ENCODE results near the gene TBC1D16. TPM values are rescaled to one million over a fixed set of nuclear protein-coding genes. Genes with fewer than 3 reads are reported as not detected.
"Not testable (repeated sequence)": the region's sequence is repeated elsewhere in the genome, so short reads cannot be mapped to it uniquely, and the experiment has no call there.

The TBC1D16 gene
- total RNA-seq, 4 donors from 2014 or later, result 6.4 to 20.2 (median 11.5) TPM

DNA sequence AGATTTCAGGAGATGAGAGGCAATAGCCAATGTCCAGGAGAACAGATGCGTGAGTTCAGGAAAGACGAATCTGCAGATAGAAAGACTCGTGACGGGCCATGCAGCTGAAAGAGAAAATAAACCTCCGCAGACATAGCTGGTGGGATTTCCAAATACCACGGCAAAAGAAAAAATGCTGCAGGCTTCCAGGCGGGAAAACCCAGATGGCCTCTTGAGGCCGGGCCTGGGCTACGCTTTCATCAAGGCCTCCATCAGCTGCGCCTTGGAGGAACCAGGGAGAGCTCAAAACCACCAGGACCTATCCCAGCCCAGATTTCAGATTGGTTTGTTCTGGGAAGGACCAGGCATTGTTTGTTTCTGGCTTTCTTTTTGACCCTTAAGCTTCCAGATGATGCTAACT is 17.4 kb upstream of the TBC1D16 start:
- intact Hi-C loops (cut with DNase I), result no loop called here
- DNase-seq, result no peak
- Histone ChIP-seq H3K4me3 (no peak overlapping the region), H3K4me1 (peaks cover 0 to 10% (median 0%) of the 10 kb centered on the region in 3 donors), H3K27ac (peak overlapping the region in 2 of 4 donors; percentile 25 to 54), H3K9me3 (no peaks in the 10 kb centered on the region), H3K36me3 (no peaks in the 10 kb centered on the region), H3K27me3 (no peaks in the 10 kb centered on the region)
- TF ChIP-seq, protein P1, sequence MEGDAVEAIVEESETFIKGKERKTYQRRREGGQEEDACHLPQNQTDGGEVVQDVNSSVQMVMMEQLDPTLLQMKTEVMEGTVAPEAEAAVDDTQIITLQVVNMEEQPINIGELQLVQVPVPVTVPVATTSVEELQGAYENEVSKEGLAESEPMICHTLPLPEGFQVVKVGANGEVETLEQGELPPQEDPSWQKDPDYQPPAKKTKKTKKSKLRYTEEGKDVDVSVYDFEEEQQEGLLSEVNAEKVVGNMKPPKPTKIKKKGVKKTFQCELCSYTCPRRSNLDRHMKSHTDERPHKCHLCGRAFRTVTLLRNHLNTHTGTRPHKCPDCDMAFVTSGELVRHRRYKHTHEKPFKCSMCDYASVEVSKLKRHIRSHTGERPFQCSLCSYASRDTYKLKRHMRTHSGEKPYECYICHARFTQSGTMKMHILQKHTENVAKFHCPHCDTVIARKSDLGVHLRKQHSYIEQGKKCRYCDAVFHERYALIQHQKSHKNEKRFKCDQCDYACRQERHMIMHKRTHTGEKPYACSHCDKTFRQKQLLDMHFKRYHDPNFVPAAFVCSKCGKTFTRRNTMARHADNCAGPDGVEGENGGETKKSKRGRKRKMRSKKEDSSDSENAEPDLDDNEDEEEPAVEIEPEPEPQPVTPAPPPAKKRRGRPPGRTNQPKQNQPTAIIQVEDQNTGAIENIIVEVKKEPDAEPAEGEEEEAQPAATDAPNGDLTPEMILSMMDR (IDR thresholded peaks at IDR 0.05), result no peak
- TF ChIP-seq POLR2A (IDR thresholded peaks at IDR 0.05), result no peak
- WGBS, 2 donors, result 88 to 92% methylated on average over 10 of the region's 10 CpGs

GRCh38 chr17:80051681-80052080 is 16.0 kb upstream of the TBC1D16 start:
- Histone ChIP-seq H3K36me3 (no peaks in the 10 kb centered on the region), H3K27ac (no peak overlapping the region), H3K9me3 (no peaks in the 10 kb centered on the region), H3K27me3 (no peaks in the 10 kb centered on the region), H3K4me1 (peaks cover 0 to 10% (median 0%) of the 10 kb centered on the region in 3 donors), H3K4me3 (no peak overlapping the region)
- intact Hi-C loops (cut with DNase I), result no loop called here
- TF ChIP-seq, protein P1 (IDR thresholded peaks at IDR 0.05), result no peak
- no peak for TF ChIP-seq POLR2A (IDR thresholded peaks at IDR 0.05)
- DNase-seq, result no peak
- 70 to 100% methylated on average over 2 to 5 of the region's 11 CpGs for WGBS, 2 donors

GRCh38 chr17:80050706-80051105 is 15.0 kb upstream of the TBC1D16 start:
- H3K36me3 ChIP-seq, result no peaks in the 10 kb centered on the region
- 86 to 92% methylated on average over 15 to 16 of the region's 16 CpGs for WGBS, 2 donors

GRCh38 chr17:80049986-80050385 is 14.3 kb upstream of the TBC1D16 start:
- Histone ChIP-seq H3K4me1 (peaks cover 0 to 10% (median 0%) of the 10 kb centered on the region in 3 donors), H3K9me3 (no peaks in the 10 kb centered on the region), H3K27me3 (no peaks in the 10 kb centered on the region), H3K27ac (no peak overlapping the region), H3K36me3 (no peaks in the 10 kb centered on the region), H3K4me3 (no peak overlapping the region)
- intact Hi-C loops (cut with DNase I), result no loop called here
- 90 to 98% methylated on average over 15 to 16 of the region's 21 CpGs for WGBS, 2 donors
- TF ChIP-seq POLR2A (IDR thresholded peaks at IDR 0.05), result no peak
- TF ChIP-seq, protein P1 (IDR thresholded peaks at IDR 0.05), result no peak
- DNase-seq, result no peak

More at GRCh38 chr17:80050706-80051105, 15.0 kb upstream of the TBC1D16 start:
- intact Hi-C loops (cut with DNase I), result no loop called here
- Histone ChIP-seq H3K4me1 (peaks cover 0 to 10% (median 0%) of the 10 kb centered on the region in 3 donors), H3K27me3 (no peaks in the 10 kb centered on the region), H3K27ac (no peak overlapping the region), H3K9me3 (no peaks in the 10 kb centered on the region), H3K4me3 (no peak overlapping the region)
- TF ChIP-seq, protein P1 (IDR thresholded peaks at IDR 0.05), result no peak
- TF ChIP-seq POLR2A (IDR thresholded peaks at IDR 0.05), result no peak
- DNase-seq, result no peak

GRCh38 chr17:80047176-80047575 is 11.5 kb upstream of the TBC1D16 start:
- H3K4me3 ChIP-seq, result no peak overlapping the region
- no peaks in the 10 kb centered on the region for H3K9me3 ChIP-seq
- H3K36me3 ChIP-seq, result peaks cover 0 to 5% (median 0%) of the 10 kb centered on the region in 3 donors
- DNase-seq, result no peak
- no peaks in the 10 kb centered on the region for H3K4me1 ChIP-seq
- intact Hi-C loops (cut with DNase I), result no loop called here
- TF ChIP-seq, protein P1 (IDR thresholded peaks at IDR 0.05), result no peak
- no peak for TF ChIP-seq POLR2A (IDR thresholded peaks at IDR 0.05)
- no peak overlapping the region for H3K27ac ChIP-seq
- WGBS, 2 donors, result 81 to 98% methylated on average over 9 to 11 of the region's 11 CpGs
- no peaks in the 10 kb centered on the region for H3K27me3 ChIP-seq

DNA sequence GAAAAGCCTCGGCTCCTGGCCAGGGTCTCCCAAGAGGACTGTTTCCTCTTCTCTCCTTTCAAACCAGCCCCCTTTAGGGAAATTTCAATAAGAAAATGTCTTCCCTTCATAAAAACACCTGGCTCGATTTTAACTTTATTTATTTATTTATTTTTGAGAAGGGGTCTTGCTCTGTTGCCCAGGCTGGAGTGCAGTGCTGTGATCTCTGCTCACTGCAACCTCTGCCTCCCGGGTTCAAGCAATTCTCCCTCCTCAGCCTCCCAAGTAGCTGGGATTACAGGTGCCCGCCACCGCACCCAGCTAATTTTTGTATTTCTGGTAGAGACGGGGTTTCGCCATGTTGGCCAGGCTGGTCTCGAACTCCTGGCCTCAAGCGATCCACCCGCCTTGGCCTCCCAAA is 11.0 kb upstream of the TBC1D16 start:
- intact Hi-C loops (cut with DNase I), result not testable (repeated sequence)

More for the DNA sequence above, 11.0 kb upstream of the TBC1D16 start:
- 80 to 94% methylated on average over 9 to 10 of the region's 10 CpGs for WGBS, 2 donors
- H3K36me3 ChIP-seq, DNase-seq, H3K4me1 ChIP-seq, H3K27ac ChIP-seq, H3K4me3 ChIP-seq, H3K9me3 ChIP-seq, H3K27me3 ChIP-seq: not testable (repeated sequence)

Measured in esophagus squamous epithelium (tissue), 5 donors.